Mammary epithelial cell (primary cell): ENCODE results near the gene KRTAP5-4.

Source experiments
- CTCF ChIP-seq, 2 donors: IDR thresholded peaks in 1 of 2; conservative IDR thresholded peaks in 1 of 2; 2 replicates each; pipeline ENCODE4 v1.5.1; 2011 to 2012; ENCODE audit warnings: inconsistent platforms in 2 of 2, low read length in 2 of 2, mild to moderate bottlenecking in 2 of 2, control low read depth in 1 of 2, low read depth in 1 of 2; ENCODE audit not compliant: insufficient read depth in 1 of 2; ENCODE audit errors: extremely low read depth in 1 of 2
- EZH2 ChIP-seq: IDR thresholded peaks from 2 replicates; pipeline ENCODE4 v1.6.1; 2012; ENCODE audit warnings: low read length, inconsistent platforms, borderline replicate concordance

GRCh38 chr11:1608363-1608762 lies 13.6 kb downstream of the KRTAP5-4 start, which contains the start of gene KRTAP5-3:
- TF ChIP-seq CTCF (conservative IDR thresholded peaks at IDR 0.05 in 1 of 2, IDR thresholded peaks at IDR 0.05 in 1 of 2; ENCODE audit: extremely low read depth in 1 of 2, insufficient read depth in 1 of 2, low read depth in 1 of 2, low read length in 2 of 2) (no peak), EZH2 (no peak)
